GM18526 (cell line): ENCODE data around the gene NDUFB7.

Experiments
- POLR2A ChIP-seq: IDR thresholded peaks from 3 replicates; pipeline ENCODE4 v1.6.1; 2011; ENCODE audit not compliant: insufficient read length; ENCODE audit errors: extremely low read depth

The NDUFB7 gene

GRCh38 chr19:14529254-14530004 lies 42.4 kb downstream of the NDUFB7 start, which contains the start of gene TECR:
TSS of gene TECR (plus strand) at chr19:14529594. CDS start at chr19:14529697, 103 bp downstream.
- peak; percentile 98 for TF ChIP-seq POLR2A

GRCh38 chr19:14528419-14529253 lies 43.2 kb downstream of the NDUFB7 start:
- TF ChIP-seq POLR2A: no peak

- no peak for TF ChIP-seq POLR2A
Observed at GRCh38 chr19:14526423-14526822, 45.4 kb downstream of the NDUFB7 start.

- no peak for TF ChIP-seq POLR2A
Observed at GRCh38 chr19:14525729-14526128, 46.1 kb downstream of the NDUFB7 start.

GRCh38 chr19:14520543-14520942 lies 51.3 kb downstream of the NDUFB7 start:
- TF ChIP-seq POLR2A: no peak

GRCh38 chr19:14519860-14520407 lies 51.9 kb downstream of the NDUFB7 start:
- no peak for TF ChIP-seq POLR2A

GRCh38 chr19:14519245-14519859 lies 52.5 kb downstream of the NDUFB7 start:
- no peak for TF ChIP-seq POLR2A

- TF ChIP-seq POLR2A: peak; percentile 95
Observed at GRCh38 chr19:14517840-14518505, 53.9 kb downstream of the NDUFB7 start, which contains the start of gene DNAJB1. TSS of gene DNAJB1 (minus strand) at chr19:14518397. CDS start at chr19:14518349, 48 bp downstream.

GRCh38 chr19:14517446-14517839 lies 54.4 kb downstream of the NDUFB7 start:
- TF ChIP-seq POLR2A: no peak

GRCh38 chr19:14516746-14517438 lies 55.0 kb downstream of the NDUFB7 start:
- TF ChIP-seq POLR2A: no peak
